GM12891 (cell line): ENCODE data around the gene PSMB10.
"Not testable (repeated sequence)": the region's sequence is repeated elsewhere in the genome, so short reads cannot be mapped to it uniquely, and the experiment has no call there.

Experiments used
- DNase-seq: peaks from one replicate; pipeline ENCODE4 v3.0.0; 2011; ENCODE audit warnings: low spot score; ENCODE audit not compliant: insufficient read length
- FAIRE-seq: peaks from 2 replicates; lab custom pipeline; 2011; peaks lifted over from hg19 to GRCh38; lab: Jason Lieb, UNC
- PAX5 ChIP-seq: IDR thresholded peaks from 2 replicates; pipeline ENCODE4 v1.6.1; 2011; ENCODE audit warnings: low read length, moderate library complexity, mild to moderate bottlenecking; ENCODE audit not compliant: insufficient read depth, severe bottlenecking
- POLR2A ChIP-seq: IDR thresholded peaks from 2 replicates; pipeline ENCODE4 v1.6.1; 2011; ENCODE audit warnings: low read depth, low read length, control low read depth
- POLR2AphosphoS5 ChIP-seq: IDR thresholded peaks from 2 replicates; pipeline ENCODE4 v1.6.1; 2011; ENCODE audit warnings: low read depth, low read length, control low read depth
- POU2F2 ChIP-seq: IDR thresholded peaks from 2 replicates; pipeline ENCODE4 v1.6.1; 2011; ENCODE audit warnings: low read depth, mild to moderate bottlenecking, control low read depth, low read length, moderate library complexity
- SPI1 ChIP-seq: IDR thresholded peaks from 2 replicates; pipeline ENCODE4 v1.6.1; 2011; ENCODE audit warnings: low read depth, low read length, control low read depth
- TAF1 ChIP-seq: IDR thresholded peaks from 2 replicates; pipeline ENCODE4 v1.6.1; 2011; ENCODE audit warnings: low read depth, low read length, control low read depth

Gene PSMB10

GRCh38 chr16:67915831-67916723, 20.6 kb downstream of the PSMB10 start:
- FAIRE-seq (no peak), DNase-seq (no peak)

DNA sequence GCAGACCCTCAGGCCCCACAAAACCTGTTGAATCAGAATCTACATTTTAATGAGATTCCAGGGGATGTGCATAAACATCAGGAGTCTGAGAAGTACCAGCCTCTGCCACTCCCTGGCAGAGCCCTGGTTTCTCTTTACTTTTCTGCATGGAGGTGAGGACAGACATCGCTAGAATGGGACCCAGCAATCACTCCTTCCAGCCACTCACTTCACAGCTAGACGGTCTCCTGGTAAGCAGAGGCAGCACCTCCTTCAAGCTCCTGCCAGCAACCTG, 21.2 kb downstream of the PSMB10 start:
- not testable (repeated sequence) for DNase-seq
- FAIRE-seq = peak; percentile 83

More at GRCh38 chr16:67915831-67916723, 20.6 kb downstream of the PSMB10 start:
- TF ChIP-seq TAF1 (no peak), POU2F2 (no peak), POLR2A (no peak), POLR2AphosphoS5 (no peak), SPI1 (no peak), PAX5 (no peak)

GRCh38 chr16:67914758-67915495, 21.7 kb downstream of the PSMB10 start:
- no peak for TF ChIP-seq PAX5
- TF ChIP-seq SPI1 = no peak
- no peak for TF ChIP-seq POU2F2
- no peak for TF ChIP-seq TAF1
- no peak for TF ChIP-seq POLR2A
- TF ChIP-seq POLR2AphosphoS5 = no peak
- DNase-seq = no peak
- FAIRE-seq = no peak

- DNase-seq = no peak
- TF ChIP-seq POU2F2 (no peak), POLR2AphosphoS5 (no peak), PAX5 (no peak), SPI1 (no peak), TAF1 (no peak), POLR2A (no peak)
- FAIRE-seq = no peak
These were observed 26.5 kb downstream of the PSMB10 start for GRCh38 chr16:67910158-67910557.

DNA sequence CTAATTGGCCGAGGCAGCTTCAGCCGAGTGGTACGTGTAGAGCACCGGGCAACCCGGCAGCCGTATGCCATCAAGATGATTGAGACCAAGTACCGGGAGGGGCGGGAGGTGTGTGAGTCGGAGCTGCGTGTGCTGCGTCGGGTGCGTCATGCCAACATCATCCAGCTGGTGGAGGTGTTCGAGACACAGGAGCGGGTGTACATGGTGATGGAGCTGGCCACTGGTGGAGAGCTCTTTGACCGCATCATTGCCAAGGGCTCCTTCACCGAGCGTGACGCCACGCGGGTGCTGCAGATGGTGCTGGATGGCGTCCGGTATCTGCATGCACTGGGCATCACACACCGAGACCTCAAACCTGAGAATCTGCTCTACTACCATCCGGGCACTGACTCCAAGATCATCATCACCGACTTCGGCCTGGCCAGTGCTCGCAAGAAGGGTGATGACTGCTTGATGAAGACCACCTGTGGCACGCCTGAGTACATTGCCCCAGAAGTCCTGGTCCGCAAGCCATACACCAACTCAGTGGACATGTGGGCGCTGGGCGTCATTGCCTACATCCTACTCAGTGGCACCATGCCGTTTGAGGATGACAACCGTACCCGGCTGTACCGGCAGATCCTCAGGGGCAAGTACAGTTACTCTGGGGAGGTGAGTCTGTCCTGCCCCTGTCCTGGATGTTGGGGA, 27.5 kb downstream of the PSMB10 start:
- FAIRE-seq (no peak), DNase-seq (no peak)
- TF ChIP-seq SPI1 = no peak
- TF ChIP-seq PAX5 = no peak
- TF ChIP-seq POU2F2 = no peak
- TF ChIP-seq TAF1 = no peak
- TF ChIP-seq POLR2AphosphoS5 = no peak
- no peak for TF ChIP-seq POLR2A

DNA sequence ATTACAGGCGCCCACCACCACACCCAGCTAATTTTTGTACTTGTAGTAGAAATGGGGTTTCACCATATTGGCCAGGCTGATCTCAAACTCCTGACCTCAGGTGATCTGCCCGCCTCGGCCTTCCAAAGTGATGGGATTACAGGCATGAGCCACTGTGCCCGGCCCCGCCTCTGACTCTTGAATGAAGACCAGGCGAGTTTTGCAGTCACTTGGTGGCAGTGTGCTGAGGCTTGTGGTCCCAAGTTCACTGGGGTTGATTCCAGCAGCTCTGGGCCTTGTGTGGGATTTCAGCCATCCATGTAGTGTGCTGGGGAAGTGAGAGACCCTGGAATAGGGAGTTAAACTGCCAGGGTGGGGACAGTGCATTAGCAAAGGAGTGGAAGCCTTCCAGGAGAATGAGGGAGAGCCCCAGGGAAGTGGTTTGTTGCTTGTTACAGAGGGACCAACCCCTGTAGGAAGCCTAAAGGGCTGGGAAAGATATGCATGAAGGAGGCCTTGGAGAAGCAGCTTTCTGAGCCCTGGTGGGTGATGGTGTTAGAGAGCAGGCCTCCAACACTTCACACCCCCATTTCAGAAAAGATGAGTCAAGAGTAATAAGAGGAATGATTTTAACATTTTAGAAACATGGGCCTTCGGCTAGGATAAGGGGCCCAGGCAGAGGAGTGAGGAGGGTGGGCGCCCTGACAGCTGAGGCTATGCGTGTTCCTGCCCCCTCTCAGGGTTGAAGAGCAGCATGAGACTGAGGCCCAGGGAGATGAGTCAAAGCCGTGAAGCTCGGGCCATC, 29.1 kb downstream of the PSMB10 start:
- no peak for TF ChIP-seq POLR2AphosphoS5
- TF ChIP-seq POLR2A = no peak
- TF ChIP-seq POU2F2 = no peak
- no peak for TF ChIP-seq PAX5
- TF ChIP-seq TAF1 = no peak
- no peak for TF ChIP-seq SPI1
- DNase-seq (no peak), FAIRE-seq (no peak)

DNA sequence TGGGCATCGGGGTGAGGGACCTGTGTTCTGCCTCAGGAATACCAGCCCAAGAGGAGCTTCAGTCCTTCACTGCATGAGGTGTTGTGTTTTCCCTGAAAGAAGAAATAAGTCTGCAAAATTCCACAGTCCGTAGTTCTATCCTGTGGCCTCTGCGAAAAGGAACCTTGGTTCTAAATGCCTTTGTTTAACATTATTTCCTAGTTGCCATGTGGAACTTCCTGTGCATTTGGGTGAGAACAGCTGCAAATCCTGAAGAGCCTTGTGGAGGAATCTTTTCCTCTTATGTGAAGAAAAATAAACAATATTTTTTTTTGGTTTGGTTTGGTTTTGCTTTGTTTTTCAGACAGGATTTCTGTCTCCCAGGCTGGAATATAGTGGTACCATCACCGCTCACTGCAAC, 33.8 kb downstream of the PSMB10 start:
- FAIRE-seq = no peak
- TF ChIP-seq POLR2A = no peak
- TF ChIP-seq POLR2AphosphoS5 = no peak
- TF ChIP-seq POU2F2 = no peak
- TF ChIP-seq SPI1 = no peak
- DNase-seq = no peak

GRCh38 chr16:67901734-67902133, 34.9 kb downstream of the PSMB10 start:
- DNase-seq (no peak), FAIRE-seq (no peak)
- TF ChIP-seq POLR2AphosphoS5 = no peak
- no peak for TF ChIP-seq TAF1
- no peak for TF ChIP-seq PAX5
- no peak for TF ChIP-seq POU2F2
- TF ChIP-seq SPI1 = no peak
- no peak for TF ChIP-seq POLR2A

- TF ChIP-seq TAF1 = no peak
- TF ChIP-seq POU2F2 = no peak
- TF ChIP-seq POLR2AphosphoS5 = no peak
- no peak for DNase-seq
- FAIRE-seq = no peak
These were observed 39.4 kb downstream of the PSMB10 start for GRCh38 chr16:67897231-67897630.
